HEK293 (cell line): ENCODE data around the gene IRF8.

ENCODE experiments used
- CTCF ChIA-PET: fragments of 350-600 bp; formaldehyde crosslinking; extraction: SDS; loops from one replicate; lab custom pipeline; 2021; ENCODE audit warnings: antibody characterized with exemption; lab: Yijun Ruan, JAX
- POLR2A ChIA-PET: fragments of 300-600 bp; formaldehyde crosslinking; extraction: SDS; loops from one replicate; lab custom pipeline; 2020; ENCODE audit warnings: antibody characterized with exemption, inconsistent platforms; lab: Yijun Ruan, JAX
- H3K27ac ChIP-seq: fragments of 200-500 bp; sonication (Bioruptor generic); 2 replicates; pipeline ENCODE4 v1.5.1; 2014; ENCODE audit warnings: low read depth, low read length, control low read depth, inconsistent platforms; ENCODE audit errors: extremely low read depth
- H3K36me3 ChIP-seq, 2 experiments: fragments of 200-500 bp in 1 of 2; sonication (Bioruptor generic) in 1 of 2; 1 replicate in 1 of 2; 2 replicates in 1 of 2; pipeline ENCODE4 v1.5.1; 2014 to 2017; ENCODE audit warnings: inconsistent platforms in 2 of 2, low read length in 2 of 2; ENCODE audit not compliant: control insufficient read depth in 2 of 2, insufficient read depth in 1 of 2
- H3K4me1 ChIP-seq: fragments of 200-500 bp; sonication (Bioruptor generic); 2 replicates; pipeline ENCODE4 v1.5.1; 2014; ENCODE audit warnings: mild to moderate bottlenecking, low read length, inconsistent platforms; ENCODE audit not compliant: control insufficient read depth, insufficient read depth
- H3K4me3 ChIP-seq: 2 replicates; pipeline ENCODE4 v1.5.1; 2011; ENCODE audit warnings: low read depth, mild to moderate bottlenecking, control low read depth, low read length, moderate library complexity
- H3K9me3 ChIP-seq: fragments of 200-500 bp; sonication (Bioruptor generic); 2 replicates; pipeline ENCODE4 v1.5.1; 2014; ENCODE audit warnings: low read depth, low read length, inconsistent platforms; ENCODE audit not compliant: control insufficient read depth, insufficient read depth
- EGR2 ChIP-seq: fragments of 450-650 bp; formaldehyde crosslinking; IDR thresholded peaks from 2 replicates; pipeline ENCODE4 v1.5.1; 2016; ENCODE audit warnings: low read depth, missing biosample characterization, missing genetic modification characterization
- ELK4 ChIP-seq: IDR thresholded peaks from 2 replicates; pipeline ENCODE4 v1.6.1; 2011; ENCODE audit warnings: mild to moderate bottlenecking, low read depth, low read length, borderline replicate concordance
- KLF10 ChIP-seq: fragments of 450-650 bp; IDR thresholded peaks from 2 replicates; pipeline ENCODE4 v1.5.1; 2018; ENCODE audit warnings: missing biosample characterization, mild to moderate bottlenecking, missing genetic modification characterization
- KLF16 ChIP-seq: fragments of 450-650 bp; formaldehyde crosslinking; IDR thresholded peaks from 2 replicates; pipeline ENCODE4 v1.5.1; 2017; ENCODE audit warnings: missing biosample characterization, missing genetic modification characterization
- SCRT1 ChIP-seq: fragments of 450-650 bp; formaldehyde crosslinking; IDR thresholded peaks from 2 replicates; pipeline ENCODE4 v1.5.1; 2016; ENCODE audit warnings: missing biosample characterization, missing genetic modification characterization, borderline replicate concordance
- ZBTB20 ChIP-seq: fragments of 450-650 bp; formaldehyde crosslinking; IDR thresholded peaks from 2 replicates; pipeline ENCODE4 v1.5.1; 2016; ENCODE audit warnings: missing biosample characterization, missing genetic modification characterization
- ZNF121 ChIP-seq: fragments of 450-650 bp; formaldehyde crosslinking; IDR thresholded peaks from 2 replicates; pipeline ENCODE4 v1.5.1; 2016; ENCODE audit warnings: missing biosample characterization, missing genetic modification characterization
- ZNF138 ChIP-seq: fragments of 450-650 bp; formaldehyde crosslinking; IDR thresholded peaks from 2 replicates; pipeline ENCODE4 v1.5.1; 2016; ENCODE audit warnings: missing biosample characterization, missing genetic modification characterization, borderline replicate concordance
- ZNF184 ChIP-seq: fragments of 450-650 bp; IDR thresholded peaks from 2 replicates; pipeline ENCODE4 v1.5.1; 2018; ENCODE audit warnings: missing biosample characterization, mild to moderate bottlenecking, missing genetic modification characterization
- ZNF239 ChIP-seq: fragments of 450-650 bp; formaldehyde crosslinking; IDR thresholded peaks from 2 replicates; pipeline ENCODE4 v1.5.1; 2016; ENCODE audit warnings: missing biosample characterization, missing genetic modification characterization
- ZNF292 ChIP-seq: fragments of 450-650 bp; formaldehyde crosslinking; IDR thresholded peaks from 2 replicates; pipeline ENCODE4 v1.5.1; 2016; ENCODE audit warnings: low read depth, missing biosample characterization, missing genetic modification characterization, borderline replicate concordance
- ZNF302 ChIP-seq: fragments of 450-650 bp; formaldehyde crosslinking; IDR thresholded peaks from 2 replicates; pipeline ENCODE4 v1.5.1; 2016; ENCODE audit warnings: missing biosample characterization, missing genetic modification characterization, low read depth
- ZNF335 ChIP-seq: fragments of 450-650 bp; formaldehyde crosslinking; conservative IDR thresholded peaks from 2 replicates; pipeline ENCODE4 v1.5.1; 2016; ENCODE audit warnings: missing biosample characterization, missing genetic modification characterization
- ZNF350 ChIP-seq: fragments of 450-650 bp; formaldehyde crosslinking; IDR thresholded peaks from 2 replicates; pipeline ENCODE4 v1.5.0; 2017; ENCODE audit warnings: missing biosample characterization, mild to moderate bottlenecking, missing genetic modification characterization
- ZNF362 ChIP-seq: fragments of 450-650 bp; formaldehyde crosslinking; IDR thresholded peaks from 2 replicates; pipeline ENCODE4 v1.5.1; 2016; ENCODE audit warnings: missing biosample characterization, missing genetic modification characterization
- ZNF398 ChIP-seq: fragments of 450-650 bp; formaldehyde crosslinking; IDR thresholded peaks from 2 replicates; pipeline ENCODE4 v1.5.1; 2017; ENCODE audit warnings: missing biosample characterization, missing genetic modification characterization
- ZNF510 ChIP-seq: fragments of 450-650 bp; formaldehyde crosslinking; IDR thresholded peaks from 2 replicates; pipeline ENCODE4 v1.5.1; 2018; ENCODE audit warnings: mild to moderate bottlenecking, missing genetic modification characterization, missing biosample characterization; ENCODE audit not compliant: insufficient replicate concordance
- ZNF561 ChIP-seq: fragments of 450-650 bp; IDR thresholded peaks from 2 replicates; pipeline ENCODE4 v1.5.1; 2018; ENCODE audit warnings: missing biosample characterization, missing genetic modification characterization, borderline replicate concordance
- ZNF670 ChIP-seq: fragments of 450-650 bp; formaldehyde crosslinking; IDR thresholded peaks from 2 replicates; pipeline ENCODE4 v1.5.1; 2016; ENCODE audit warnings: missing biosample characterization, missing genetic modification characterization, low read depth
- ZNF785 ChIP-seq: fragments of 450-650 bp; formaldehyde crosslinking; IDR thresholded peaks from 2 replicates; pipeline ENCODE4 v1.5.1; 2016; ENCODE audit warnings: missing biosample characterization, missing genetic modification characterization
- ZSCAN30 ChIP-seq: fragments of 450-650 bp; IDR thresholded peaks from 2 replicates; pipeline ENCODE4 v1.5.1; 2018; ENCODE audit warnings: missing biosample characterization, mild to moderate bottlenecking, missing genetic modification characterization, moderate library complexity

Gene IRF8

GRCh38 chr16:85948616-85949265 lies 49.8 kb downstream of the IRF8 start (continued):
- TF ChIP-seq KLF10 (tag by site-specific recombination) = no peak

GRCh38 chr16:85950136-85950918 lies 51.4 kb downstream of the IRF8 start:
- no peaks in the 10 kb centered on the region for H3K9me3 ChIP-seq
- no peaks in the 10 kb centered on the region for H3K36me3 ChIP-seq
- ChIA-PET POLR2A (no interaction called here), CTCF (interaction anchor here (0.7 to 1.2 kb wide), 3 partner anchors 96 to 129 kb away, joined by 3 to 5 read pairs (median 3); no protein-coding TSS in a partner anchor)
- no peak overlapping the region for H3K4me3 ChIP-seq
- TF ChIP-seq ZNF138 (tag by site-specific recombination) (no peak), ZNF239 (tag by site-specific recombination) (peak; percentile 99)
- H3K27ac ChIP-seq = no peak overlapping the region
- no peaks in the 10 kb centered on the region for H3K4me1 ChIP-seq

- POLR2A ChIA-PET = no interaction called here
- H3K27ac ChIP-seq = no peak overlapping the region
- H3K4me1 ChIP-seq = no peaks in the 10 kb centered on the region
- no peak for TF ChIP-seq ZNF335 (tag by site-specific recombination)
- TF ChIP-seq ZBTB20 = no peak
- no peak for TF ChIP-seq ZSCAN30 (tag by site-specific recombination)
- TF ChIP-seq ZNF292 (tag by site-specific recombination) = no peak
- TF ChIP-seq ZNF362 (tag by site-specific recombination) = no peak
- no peak for TF ChIP-seq ZNF121
- no peak for TF ChIP-seq ZNF302 (tag by site-specific recombination)
- no peak for TF ChIP-seq SCRT1 (tag by site-specific recombination)
- TF ChIP-seq EGR2 (tag by site-specific recombination) = no peak
- TF ChIP-seq ZNF184 (tag by site-specific recombination) = no peak
- no peak for TF ChIP-seq ZNF785 (tag by site-specific recombination)
- H3K36me3 ChIP-seq = no peaks in the 10 kb centered on the region
- CTCF ChIA-PET = no interaction called here
- H3K9me3 ChIP-seq = no peaks in the 10 kb centered on the region
- no peak overlapping the region for H3K4me3 ChIP-seq
These were observed 53.2 kb downstream of the IRF8 start for GRCh38 chr16:85952197-85952596.

GRCh38 chr16:85952811-85953210 lies 53.8 kb downstream of the IRF8 start:
- Histone ChIP-seq H3K4me1 (no peaks in the 10 kb centered on the region), H3K36me3 (no peaks in the 10 kb centered on the region), H3K27ac (no peak overlapping the region), H3K9me3 (no peaks in the 10 kb centered on the region), H3K4me3 (no peak overlapping the region)
- CTCF ChIA-PET = no interaction called here
- POLR2A ChIA-PET = no interaction called here
- TF ChIP-seq ZNF510 = no peak
- TF ChIP-seq ZNF561 = no peak
- TF ChIP-seq KLF16 (tag by site-specific recombination) = no peak
- no peak for TF ChIP-seq ZNF350 (tag by site-specific recombination)
- TF ChIP-seq ELK4 = no peak
- TF ChIP-seq ZNF398 (tag by site-specific recombination) = no peak
- no peak for TF ChIP-seq ZNF670 (tag by site-specific recombination)
- no peak for TF ChIP-seq ZNF121
